ENCODE data around the gene SH3GL2.

SH3GL2 gene

DNA sequence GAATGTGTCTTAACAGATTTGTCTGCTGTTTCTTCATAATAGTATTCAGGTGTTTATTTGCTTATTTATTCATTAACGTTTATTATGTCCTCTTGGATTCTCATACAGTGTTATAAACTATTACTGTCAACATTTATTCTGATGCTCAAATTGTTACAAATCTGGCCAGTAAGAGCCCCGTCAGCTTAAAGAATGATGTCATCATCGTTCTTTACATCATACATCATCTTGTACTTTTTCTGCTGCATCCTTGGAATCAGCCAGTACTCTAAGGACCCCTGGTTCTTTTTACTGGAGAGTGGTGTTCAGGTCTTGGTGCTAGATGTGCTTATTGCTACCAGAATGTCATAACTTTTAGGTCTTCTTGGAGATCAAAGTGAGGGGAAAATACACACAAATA, 86.6 kb downstream of the SH3GL2 start:
- DNase-seq, result no peak

- no peak for DNase-seq
Observed at GRCh38 chr9:17669206-17669605, 90.3 kb downstream of the SH3GL2 start.

DNA sequence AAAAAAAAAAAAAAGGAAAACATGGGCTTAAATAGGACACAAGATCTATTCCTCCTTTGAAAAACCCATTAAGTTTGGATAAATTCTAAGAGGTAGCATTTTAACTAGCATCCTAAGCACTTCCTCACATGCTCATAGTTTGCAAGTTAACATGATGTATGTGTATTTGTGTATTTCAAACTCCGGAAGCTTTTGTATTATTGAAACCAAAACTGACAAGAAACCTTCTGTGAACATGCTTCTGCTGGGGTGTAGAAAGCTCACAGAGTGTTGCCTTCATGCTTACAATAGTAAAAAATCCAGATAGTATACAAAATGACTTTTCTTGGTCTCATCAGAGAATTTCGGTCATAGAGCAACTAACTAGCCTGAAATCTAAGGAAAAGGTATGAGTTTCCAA, 103.8 kb downstream of the SH3GL2 start:
- no peak for DNase-seq

GRCh38 chr9:17688834-17689233, 110.0 kb downstream of the SH3GL2 start:
- no peak for DNase-seq

GRCh38 chr9:17694336-17694735, 115.5 kb downstream of the SH3GL2 start:
- no peak for DNase-seq

DNA sequence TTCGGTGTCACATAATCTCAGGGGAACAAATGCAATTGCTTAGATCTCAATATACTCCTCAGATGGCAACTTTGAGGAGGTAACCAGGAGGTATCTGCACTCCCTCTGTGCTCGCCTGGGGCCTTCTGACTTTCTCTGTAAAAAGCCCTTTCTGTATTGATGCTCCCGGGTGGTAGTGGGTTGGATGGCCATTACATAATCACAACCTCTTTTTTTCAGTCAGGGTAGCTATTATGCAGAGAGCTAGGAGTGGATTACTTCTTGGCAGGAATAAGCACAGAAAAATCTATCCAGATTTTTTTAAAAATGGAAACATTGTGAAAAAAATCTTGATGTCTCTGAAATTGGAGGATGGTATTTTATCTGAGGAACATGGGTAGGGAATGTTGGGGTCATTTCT, 116.6 kb downstream of the SH3GL2 start:
- DNase-seq, result peak; percentile 28

DNA sequence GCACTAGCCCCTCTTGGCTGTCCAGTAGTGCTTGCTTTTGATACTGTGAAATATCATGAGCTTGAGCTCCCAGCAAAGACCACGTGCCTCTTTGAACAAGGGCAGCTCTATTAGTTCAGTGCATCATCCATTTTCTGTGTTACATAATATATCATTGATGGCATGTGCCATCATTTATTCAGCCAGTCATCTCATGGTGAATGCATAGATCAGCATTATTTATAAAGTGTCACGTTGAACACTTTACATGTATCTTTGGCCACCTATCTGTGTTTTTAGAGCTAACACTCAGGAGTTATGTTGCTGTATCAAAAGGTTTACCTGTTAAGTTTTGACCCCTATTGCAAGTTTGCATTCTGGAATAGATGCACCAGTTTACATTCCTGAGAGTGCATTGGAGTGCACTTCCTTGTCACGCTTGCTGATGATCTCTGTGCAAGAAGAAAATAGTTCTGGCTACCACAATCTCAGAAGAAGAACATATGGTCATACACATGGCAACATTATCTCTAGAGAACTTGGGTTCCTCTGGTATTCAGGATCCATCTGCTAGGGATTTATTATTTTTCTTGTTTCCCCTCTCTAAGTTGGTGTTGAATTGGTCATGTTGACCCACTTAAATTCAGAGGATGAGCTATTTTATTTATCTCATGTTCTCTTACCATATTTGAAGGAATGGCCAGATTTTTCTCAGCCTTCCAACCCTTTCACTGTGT, 120.9 kb downstream of the SH3GL2 start:
- DNase-seq, result no peak

DNA sequence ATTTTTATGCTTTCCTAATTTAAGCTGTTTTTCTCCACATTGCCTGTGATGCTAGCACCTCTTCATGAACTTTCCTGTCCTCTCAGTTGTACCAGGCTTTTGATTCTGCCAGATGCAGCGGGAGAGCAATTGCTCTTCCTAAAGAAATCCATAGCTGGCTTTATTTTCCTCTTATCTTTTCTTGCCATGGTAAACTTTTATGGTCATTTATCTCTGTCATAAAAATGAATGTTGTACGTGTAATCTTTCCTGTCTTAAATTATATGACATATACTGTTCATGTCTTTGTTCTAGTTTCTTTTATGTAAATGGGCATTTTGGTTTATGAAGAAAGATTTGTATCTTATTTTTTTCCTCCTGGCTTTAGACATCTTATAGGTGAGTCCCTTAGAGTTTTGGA, 127.5 kb downstream of the SH3GL2 start:
- DNase-seq, result no peak

DNA sequence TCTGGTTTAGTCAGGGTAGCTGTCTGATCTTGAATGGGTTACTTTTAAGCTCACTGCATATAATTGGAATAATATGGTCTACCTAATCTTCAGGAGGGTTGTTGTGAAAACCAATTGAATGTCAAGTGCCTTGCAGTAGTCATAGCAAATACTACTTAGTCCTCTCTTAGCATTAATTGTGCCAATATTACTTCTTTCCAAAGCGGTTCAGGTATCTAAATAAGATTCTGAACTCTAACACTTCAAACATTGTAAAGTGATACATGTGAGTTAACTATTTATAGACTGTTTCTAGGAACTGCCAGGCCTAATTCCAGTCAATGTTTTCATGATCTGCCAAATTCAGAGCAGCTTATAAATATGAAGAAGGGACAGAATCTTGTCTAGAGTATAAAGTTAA, 140.2 kb downstream of the SH3GL2 start:
- no peak for DNase-seq

DNA sequence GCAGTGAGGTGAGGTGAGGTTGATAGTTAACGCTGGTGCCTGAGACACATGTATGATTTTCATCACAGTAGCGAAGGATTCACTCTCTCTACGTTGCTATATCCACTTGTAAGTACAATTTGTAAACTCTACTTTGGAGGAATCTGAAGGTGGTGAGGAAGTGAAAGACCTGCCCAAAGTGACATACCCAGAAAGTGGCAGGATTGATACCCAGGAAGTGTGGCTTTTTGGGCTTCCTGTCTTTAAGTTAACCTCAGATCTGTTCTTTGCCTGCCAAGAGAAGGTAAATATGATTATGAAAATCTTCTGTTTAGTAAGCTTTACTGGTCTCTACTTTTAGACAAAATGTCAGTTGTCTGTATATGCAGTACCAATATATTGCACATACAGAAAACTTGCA, 143.1 kb downstream of the SH3GL2 start:
- DNase-seq, result no peak

- no peak for DNase-seq
Observed at GRCh38 chr9:17723656-17724055, 144.8 kb downstream of the SH3GL2 start.

DNA sequence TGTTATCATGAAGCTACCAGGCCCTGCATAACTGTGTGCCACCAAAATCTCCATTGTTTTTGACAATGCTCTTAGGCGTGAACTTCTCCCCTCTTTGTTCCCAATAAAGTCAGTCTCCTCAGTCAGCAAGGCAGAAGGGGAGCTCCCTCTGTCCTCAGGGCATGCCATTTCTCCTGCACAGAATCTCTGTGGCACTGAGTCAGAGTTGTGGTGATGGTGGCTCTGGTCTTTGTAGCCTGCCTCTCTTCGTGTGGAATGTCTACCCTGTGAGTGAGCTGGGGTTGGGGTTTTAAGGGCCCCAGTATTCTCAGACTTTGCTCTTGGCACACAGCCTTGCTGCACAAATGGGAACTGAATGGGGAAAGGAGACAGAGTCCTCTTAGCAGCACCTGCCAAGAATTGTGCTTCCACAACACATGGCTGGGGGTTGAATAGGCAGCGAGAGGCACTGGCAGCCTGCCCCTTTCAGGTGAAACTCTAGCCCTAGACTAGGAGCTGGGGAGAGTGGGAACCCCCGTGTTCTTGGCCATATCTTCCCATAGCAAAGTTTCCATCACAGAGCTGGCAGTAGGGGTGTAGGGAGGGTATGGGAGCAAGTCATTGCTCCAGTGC, 146.6 kb downstream of the SH3GL2 start:
- peak; percentile 72 for DNase-seq

- no peak for DNase-seq
Observed at GRCh38 chr9:17726298-17726697, 147.4 kb downstream of the SH3GL2 start.

DNA sequence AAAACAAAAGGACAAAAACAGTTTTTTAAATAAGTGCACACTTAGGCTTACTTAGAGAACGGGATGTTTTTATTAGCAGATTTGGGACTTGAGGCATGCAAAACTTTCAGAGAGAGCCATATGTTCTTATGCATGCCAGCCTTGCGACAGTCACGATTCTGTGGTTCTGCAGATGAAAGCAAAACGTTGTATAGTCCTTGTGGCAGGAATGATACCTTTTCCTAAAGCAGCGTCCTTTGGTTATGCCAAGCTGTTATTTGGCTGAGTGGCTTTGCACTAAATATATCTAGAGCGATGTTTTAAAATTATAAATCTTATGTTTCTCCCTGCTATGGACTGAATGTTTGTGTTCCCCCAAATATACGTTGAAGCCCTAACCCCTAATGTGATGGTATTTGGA, 152.0 kb downstream of the SH3GL2 start:
- no peak for DNase-seq

GRCh38 chr9:17731308-17731707, 152.4 kb downstream of the SH3GL2 start:
- DNase-seq, result no peak

DNA sequence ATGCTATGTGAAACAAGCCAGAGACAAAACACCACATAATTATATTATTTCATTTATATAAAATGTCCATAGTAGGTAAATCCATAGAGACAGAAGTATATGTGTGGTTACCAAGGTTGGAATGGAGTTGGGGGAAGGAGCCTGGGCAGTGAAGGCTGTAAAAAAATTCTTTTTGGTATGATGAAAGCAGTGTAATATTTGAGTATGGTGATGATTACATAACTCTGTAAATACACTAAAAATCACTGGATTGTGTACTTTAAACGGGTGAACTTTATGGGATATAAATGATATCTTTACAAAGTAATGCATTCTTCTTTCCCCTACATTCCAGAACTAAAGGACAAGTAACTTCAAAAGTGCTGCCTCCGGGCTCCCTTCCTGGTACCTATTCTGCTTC, 155.8 kb downstream of the SH3GL2 start:
- no peak for DNase-seq

GRCh38 chr9:17735859-17736258, 157.0 kb downstream of the SH3GL2 start:
- no peak for DNase-seq

DNA sequence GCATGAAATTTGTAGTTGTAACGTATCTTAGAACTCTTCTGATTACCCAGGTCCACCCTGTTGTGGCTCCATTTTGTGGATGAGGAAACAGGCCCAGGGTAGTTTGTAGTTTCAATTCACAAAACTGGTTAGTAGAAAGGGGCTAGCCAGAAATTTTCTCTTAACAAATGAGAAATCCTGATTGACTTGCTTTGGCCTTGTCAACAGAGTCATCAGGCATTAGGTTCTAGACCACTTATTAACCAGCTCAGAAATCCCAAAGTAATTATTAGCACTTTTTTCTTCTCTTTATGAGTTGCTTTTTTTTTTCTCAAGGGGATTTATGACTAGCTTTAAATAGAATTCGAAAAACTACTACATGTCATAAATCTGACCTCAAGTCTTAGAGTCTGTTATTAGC, 160.2 kb downstream of the SH3GL2 start:
- DNase-seq, result no peak

- peak; percentile 59 for DNase-seq
Observed at GRCh38 chr9:17739736-17740135, 160.9 kb downstream of the SH3GL2 start.

DNA sequence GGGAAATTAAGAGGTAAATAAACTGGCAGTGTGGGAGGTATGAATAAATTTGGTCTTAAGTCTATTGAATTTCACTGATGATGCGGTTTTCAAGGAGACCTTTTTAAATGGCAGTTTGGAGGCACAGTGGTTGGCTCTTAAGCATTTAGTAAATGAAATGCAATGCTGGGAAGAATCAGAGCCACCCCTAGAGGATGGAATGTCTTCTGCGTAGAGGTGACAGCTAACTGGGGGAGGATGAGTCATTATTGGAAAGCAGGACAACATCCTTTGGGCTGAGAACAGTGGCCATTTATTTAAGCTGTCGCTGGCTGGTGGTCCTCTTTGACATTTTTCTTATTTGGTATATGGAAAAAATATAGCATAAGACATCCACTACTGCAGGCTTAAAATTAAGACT, 163.2 kb downstream of the SH3GL2 start:
- DNase-seq, result no peak

- DNase-seq, result no peak
Observed at GRCh38 chr9:17744786-17745185, 165.9 kb downstream of the SH3GL2 start.

DNA sequence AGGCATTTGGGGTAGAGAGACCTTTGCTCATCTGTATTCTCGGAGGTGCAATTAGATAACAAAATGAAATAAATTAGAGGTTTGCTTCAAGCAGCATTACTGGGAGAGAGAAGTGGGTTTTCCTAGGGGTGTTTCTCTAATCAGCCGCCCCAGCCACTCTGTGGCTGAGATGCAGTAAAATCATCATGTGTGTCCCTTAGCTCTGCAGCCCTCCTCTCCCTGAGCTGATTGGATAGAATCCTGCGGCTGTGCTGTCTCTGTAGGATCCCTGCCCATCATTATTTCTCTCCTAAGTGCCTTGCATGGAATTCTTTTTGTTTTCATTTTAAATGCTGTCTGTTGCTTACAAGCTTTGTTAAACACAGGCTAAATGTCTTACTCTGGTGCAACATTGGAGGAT, 171.4 kb downstream of the SH3GL2 start:
- no peak for DNase-seq

DNA sequence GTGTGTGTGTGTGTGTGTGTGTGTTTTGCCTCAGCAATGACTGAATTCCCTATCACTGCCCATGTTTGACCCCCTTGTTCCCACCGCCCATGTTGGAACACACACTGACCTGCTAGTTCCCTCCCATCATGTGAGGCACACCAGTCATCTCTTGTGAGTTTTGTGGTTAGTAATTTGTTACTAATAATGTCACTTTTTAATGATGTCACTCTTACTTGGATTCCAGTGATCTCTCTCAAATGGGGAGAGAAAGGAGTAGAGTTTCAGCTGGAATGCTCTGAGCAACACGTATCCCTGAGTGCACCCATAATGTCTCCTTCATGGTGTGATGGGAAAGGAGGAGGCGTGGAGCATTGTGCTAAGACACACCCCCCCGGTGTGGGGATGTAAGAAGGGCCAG, 172.6 kb downstream of the SH3GL2 start:
- DNase-seq, result no peak

DNA sequence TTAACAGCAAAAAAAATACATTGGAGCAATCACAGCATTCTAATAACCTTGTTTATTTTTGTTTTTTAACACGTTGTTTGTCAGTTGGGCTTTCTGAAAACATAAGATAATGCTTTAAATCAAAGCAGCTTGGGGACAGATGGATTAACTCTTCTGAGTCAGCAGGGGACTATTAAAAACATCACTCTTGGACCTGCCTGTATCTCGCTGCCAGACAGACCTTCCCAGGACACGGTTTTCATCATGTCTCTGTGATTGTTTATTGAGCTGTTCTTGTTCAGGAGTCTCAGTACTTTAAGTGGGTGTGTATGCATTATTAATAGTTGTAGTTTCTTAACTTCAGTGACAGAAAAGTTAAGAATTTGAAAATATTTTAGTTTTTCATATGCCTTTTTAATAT, 173.2 kb downstream of the SH3GL2 start:
- peak; percentile 75 for DNase-seq

DNA sequence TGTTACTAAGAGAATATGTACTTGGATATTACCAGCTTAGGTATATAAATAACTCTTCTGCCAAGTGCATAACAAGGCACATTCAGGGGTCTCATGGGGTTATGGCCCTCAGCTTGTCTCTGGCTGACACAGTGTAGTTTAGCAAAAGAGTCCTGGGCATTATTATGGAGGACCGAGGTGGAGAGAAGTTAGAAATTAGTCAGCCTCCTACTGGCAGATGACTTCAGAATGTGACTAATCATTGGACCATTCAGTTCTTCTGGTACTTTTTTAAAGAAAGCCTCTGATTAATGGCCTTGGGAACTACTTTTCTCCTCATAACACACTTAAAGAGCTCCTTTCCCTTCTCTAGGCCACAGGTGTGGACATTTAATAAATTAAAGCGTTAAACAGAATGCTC, 178.9 kb downstream of the SH3GL2 start:
- no peak for DNase-seq

All from NCI-H446 treated with DMSO at 0.1 percent for 48 hours (cell line).